ENCODE results near the gene MAML3. TPM values are rescaled to one million over a fixed set of nuclear protein-coding genes. Genes with fewer than 3 reads are reported as not detected.

MAML3 gene
- polyA plus RNA-seq, 4 donors, result 13.5 to 17.9 (median 16.5) TPM

GRCh38 chr4:139801895-139802294 is 352.1 kb downstream of the MAML3 start:
- no peak for DNase-seq (ENCODE audit: low read depth in 4 of 4, low spot score in 3 of 4)

DNA sequence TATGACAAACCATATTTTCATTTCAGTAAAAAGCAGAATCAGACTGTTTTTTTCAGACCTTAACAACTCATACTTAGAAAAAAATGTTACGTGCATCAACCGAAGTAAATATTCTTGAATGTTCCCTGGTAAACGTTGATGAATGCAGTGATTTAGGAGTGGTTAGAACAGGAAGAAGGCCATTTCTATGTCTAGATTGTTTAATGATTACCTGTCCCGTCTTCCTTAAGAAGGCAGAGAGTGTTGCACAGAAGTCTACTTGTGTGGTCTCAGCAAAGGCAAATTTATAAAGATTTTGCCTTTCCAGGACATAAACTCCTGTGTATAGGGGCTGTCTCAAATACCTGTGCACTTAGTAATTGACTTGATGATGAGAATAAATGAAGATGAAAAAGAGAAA is 353.9 kb downstream of the MAML3 start:
- DNase-seq (ENCODE audit: low read depth in 4 of 4, low spot score in 3 of 4), result no peak

GRCh38 chr4:139799615-139800014 is 354.4 kb downstream of the MAML3 start:
- no peak for DNase-seq (ENCODE audit: low read depth in 4 of 4, low spot score in 3 of 4)

GRCh38 chr4:139798456-139798855 is 355.5 kb downstream of the MAML3 start:
- DNase-seq (ENCODE audit: low read depth in 4 of 4, low spot score in 3 of 4), result no peak

- no peak for DNase-seq (ENCODE audit: low read depth in 4 of 4, low spot score in 3 of 4)
These were observed 356.7 kb downstream of the MAML3 start for GRCh38 chr4:139797287-139797686.

- DNase-seq (ENCODE audit: low read depth in 4 of 4, low spot score in 3 of 4), result no peak
These were observed 358.3 kb downstream of the MAML3 start for GRCh38 chr4:139795527-139796314.

GRCh38 chr4:139794158-139794954 is 359.6 kb downstream of the MAML3 start:
- DNase-seq (ENCODE audit: low read depth in 4 of 4, low spot score in 3 of 4), result no peak

DNA sequence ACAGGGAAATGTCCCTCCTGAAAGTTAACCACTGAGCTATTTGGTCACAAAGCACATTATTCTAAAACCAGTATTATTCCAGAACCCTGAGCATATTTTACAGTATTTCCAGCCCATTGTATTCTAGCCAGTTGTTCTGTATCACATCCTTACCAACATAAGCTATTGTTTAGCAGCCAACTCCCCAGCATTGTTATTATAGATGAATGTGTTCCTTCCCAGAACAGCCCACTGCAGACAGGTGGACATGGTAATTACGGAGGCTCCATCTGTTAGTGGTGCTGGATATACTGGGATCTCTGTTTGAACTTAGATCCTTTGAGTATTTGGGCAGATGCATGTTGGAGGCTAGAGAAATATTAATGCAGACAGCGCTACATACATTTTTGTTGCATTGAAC is 362.3 kb downstream of the MAML3 start:
- no peak for DNase-seq (ENCODE audit: low read depth in 4 of 4, low spot score in 3 of 4)

GRCh38 chr4:139790291-139790690 is 363.7 kb downstream of the MAML3 start:
- no peak for DNase-seq (ENCODE audit: low read depth in 4 of 4, low spot score in 3 of 4)

DNA sequence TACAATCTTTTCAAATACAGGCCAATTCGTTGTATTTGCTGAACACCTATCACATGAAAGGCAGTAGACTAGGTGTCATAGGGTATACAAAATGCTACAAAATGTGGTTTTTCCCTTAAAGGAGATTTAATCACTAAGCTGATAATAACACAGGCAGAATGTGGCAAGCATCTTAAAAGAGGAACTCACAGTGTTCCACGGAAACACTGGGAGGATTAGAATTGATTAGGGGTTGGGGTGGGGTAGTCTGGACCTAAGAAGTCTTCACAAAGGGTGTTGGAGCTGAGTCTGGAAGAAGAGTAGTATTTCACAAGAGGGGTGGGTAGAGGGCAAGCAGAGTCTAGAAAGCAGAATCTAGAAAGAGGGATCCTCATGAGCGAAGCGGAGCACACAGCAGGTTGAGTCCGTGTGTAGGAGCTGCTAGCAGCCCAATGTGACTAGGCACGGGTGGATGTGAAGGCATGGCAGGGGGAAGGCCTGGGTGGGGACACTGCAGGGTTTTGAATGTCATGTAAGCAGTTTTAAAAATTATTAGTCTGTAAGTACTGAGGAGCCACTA is 364.8 kb downstream of the MAML3 start:
- no peak for DNase-seq (ENCODE audit: low read depth in 4 of 4, low spot score in 3 of 4)

DNA sequence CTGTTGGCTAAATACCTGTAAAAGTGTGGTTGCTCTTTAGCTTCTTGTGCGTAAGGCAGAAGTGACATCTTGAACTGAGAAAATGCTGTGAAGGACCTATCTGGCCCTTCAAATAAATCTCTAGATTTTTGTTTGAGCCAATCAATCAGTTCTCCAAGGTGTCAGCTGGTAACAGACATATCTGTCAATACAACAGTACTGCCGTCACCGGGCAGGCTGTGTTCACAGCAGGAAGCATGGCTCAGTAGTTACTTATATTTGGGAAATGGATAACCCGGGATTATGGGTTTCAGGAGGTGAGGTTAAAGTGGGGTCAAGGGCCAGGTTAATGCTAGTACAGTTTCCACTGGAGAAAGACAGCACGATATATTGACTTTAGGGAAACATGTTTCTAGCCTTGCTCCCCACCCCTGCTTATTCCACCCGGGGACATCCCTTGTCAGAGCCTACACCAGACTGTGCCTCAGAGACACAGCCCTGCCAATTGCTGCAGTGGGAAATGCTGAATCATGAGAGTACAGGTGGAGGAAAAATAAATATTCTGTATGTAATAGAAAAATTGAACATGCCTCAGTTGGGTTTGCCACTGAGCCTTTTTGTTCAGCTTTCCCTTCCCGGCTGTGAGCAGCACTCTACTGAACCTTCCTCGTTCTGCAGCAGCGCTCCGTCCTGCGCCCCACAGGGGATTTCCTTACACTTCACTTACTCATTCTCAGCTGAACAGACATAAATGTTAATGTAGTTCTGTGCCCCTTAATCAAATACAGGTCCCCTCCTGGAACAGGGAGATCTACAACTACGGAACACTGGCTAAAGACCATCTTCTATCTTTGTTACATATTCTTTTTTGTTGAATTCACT is 367.3 kb downstream of the MAML3 start:
- no peak for DNase-seq (ENCODE audit: low read depth in 4 of 4, low spot score in 3 of 4)

- no peak for DNase-seq (ENCODE audit: low read depth in 4 of 4, low spot score in 3 of 4)
These were observed 368.6 kb downstream of the MAML3 start for GRCh38 chr4:139785356-139785755.

- no peak for DNase-seq (ENCODE audit: low read depth in 4 of 4, low spot score in 3 of 4)
These were observed 370.1 kb downstream of the MAML3 start for GRCh38 chr4:139783741-139784484.

GRCh38 chr4:139782926-139783522 is 371.0 kb downstream of the MAML3 start:
- DNase-seq (ENCODE audit: low read depth in 4 of 4, low spot score in 3 of 4), result no peak

GRCh38 chr4:139781066-139781465 is 372.9 kb downstream of the MAML3 start:
- no peak for DNase-seq (ENCODE audit: low read depth in 4 of 4, low spot score in 3 of 4)

DNA sequence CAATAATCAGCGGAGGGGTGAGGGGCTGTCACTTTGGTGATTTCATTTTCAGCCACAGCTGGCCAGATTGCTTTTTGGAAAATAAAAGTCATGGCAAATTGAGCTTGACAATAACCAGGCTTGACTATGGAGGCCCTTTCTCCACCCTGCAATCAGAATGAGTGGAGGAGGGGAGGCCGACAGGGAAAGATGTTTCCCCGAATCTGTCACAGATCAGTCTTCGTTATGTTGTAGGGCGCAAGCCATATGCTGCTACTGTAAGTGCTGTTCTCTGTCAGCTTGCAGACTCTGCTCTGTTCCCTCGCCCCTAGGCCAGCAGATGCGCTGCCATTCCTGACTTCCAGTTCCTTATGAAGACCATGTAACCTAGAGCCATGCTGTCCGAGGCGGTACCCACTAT is 374.3 kb downstream of the MAML3 start:
- no peak for DNase-seq (ENCODE audit: low read depth in 4 of 4, low spot score in 3 of 4)

GRCh38 chr4:139777757-139778156 is 376.2 kb downstream of the MAML3 start:
- no peak for DNase-seq (ENCODE audit: low read depth in 4 of 4, low spot score in 3 of 4)

DNA sequence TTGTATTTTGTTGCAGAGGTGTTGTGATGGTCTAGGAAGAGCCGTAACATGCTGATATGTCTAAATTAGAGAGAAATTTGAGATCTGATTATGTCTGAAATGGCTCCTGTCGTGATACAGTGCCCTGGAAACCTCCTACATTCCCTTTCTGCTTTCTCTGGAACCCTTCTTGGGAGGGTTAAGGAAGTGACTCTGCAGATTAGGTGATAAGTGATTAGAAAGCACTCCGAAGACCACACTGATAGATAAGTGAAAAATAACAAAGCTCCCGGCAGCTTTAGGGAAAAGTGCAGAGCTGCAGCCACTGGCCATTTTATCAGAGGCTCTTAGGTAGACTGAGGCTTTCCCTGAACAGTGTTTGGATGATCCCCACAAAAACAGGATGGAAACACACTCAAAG is 377.7 kb downstream of the MAML3 start:
- no peak for DNase-seq (ENCODE audit: low read depth in 4 of 4, low spot score in 3 of 4)

- no peak for DNase-seq (ENCODE audit: low read depth in 4 of 4, low spot score in 3 of 4)
These were observed 379.1 kb downstream of the MAML3 start for GRCh38 chr4:139774759-139775487.

All from left renal pelvis (tissue), 4 donors.